ENCODE results near the gene LAMB1.

LAMB1 gene

DNA sequence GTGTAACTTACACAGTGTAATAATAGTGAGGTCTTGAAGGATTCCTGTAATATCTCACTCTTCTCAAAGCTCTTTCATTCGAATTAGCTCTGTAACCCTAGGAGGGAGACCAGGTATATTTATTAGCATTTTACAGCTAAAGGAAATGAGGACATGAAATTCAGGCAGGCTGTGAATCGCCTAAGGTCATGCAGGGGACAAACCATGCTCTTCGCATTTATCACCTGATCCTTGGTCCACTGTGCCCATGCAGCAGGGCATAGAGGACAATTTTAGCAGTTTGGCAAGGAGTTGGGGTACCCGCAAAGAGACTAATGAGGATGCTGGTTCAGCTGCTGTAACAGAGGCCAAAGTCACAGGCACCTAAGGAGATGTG, 14.8 kb upstream of the LAMB1 start:
- DNase-seq (ENCODE audit: low spot score), result no peak

DNA sequence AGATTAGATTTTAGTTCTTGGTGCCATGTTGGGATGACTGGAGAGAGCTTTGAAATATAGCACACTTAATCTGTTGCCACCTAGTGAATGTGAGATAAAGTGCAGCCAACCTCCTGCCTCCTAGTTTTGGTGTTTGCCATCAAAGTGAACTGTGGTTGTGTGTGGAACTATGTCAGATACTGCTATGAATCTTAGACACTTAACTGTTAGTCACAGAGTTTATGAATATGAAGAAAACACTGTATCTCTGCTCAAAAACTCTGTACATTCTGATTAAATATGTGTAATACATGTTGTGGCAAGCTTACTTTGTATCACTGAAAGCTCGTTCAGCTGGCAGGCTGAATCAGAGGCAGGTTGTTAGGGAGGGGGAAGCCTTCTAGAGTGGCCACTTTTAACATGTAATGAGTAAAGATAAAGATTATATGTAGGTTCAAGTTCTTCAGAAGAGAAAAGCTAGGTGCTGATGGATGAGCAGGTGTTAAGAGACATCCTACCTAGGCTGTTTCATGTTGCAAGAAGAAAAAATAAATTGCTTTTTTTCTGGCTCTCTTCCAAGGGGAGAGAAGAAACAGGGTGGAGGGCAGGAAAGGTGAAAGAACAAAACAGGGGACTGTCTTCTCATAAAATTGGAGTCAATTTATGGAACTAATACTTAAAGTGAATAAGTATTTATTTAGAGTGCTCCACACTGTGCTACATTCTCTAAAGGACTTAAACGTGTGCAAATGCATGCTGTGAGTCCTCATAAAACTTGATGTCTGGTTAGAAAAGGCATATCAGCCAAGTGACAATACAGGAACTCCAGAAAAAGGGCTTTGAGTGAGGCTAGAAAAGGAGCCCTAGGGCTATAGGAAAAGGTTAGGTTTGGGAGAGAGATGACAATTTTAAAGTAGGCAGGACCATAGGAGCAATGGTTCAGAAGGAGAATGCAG, 14.1 kb upstream of the LAMB1 start:
- DNase-seq (ENCODE audit: low spot score), result no peak

GRCh38 chr7:108015740-108016139, 12.8 kb upstream of the LAMB1 start:
- no peak for DNase-seq (ENCODE audit: low spot score)

DNA sequence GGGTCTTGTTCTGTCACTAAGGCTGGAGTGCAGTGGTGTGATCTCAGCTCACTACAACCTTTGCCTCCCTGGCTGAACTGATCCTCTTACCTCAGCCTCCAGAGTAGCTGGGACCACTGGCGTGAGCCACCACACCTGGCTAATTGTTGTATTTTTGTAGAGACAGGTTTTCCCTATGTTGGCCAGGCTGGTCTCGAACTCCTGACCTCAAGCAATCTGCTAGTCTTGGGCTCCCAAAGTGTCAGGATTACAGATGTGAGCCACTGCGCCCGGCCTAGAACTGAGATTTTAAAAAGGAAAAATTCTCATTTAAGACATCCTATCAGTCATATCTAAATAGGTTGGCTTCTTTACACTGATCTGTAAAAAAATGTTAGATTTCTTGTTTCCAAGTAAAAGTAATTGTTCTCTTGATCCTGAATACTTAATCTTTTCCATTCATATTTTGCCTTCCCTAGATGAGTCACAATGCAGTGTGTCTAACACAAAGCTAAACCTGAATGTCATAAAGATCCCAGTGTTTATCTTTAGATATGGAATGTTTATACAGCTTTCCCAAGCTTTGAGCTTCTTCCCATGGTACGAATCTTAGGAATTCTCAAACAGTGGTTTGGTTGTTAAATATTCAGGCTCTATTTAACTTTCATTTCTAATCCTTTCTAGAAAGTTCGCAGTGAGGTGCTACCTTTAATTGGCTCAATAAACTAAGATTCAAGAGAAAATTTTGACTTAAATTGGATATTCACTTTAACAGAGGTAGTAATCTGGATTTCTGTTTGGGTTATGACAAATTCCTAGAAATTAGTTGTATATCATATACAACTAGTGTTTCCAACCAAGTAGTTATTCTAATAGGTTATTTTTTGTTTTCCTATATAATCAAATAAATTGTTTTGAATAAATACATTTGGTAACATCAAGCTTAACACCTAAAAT, 12.1 kb upstream of the LAMB1 start:
- DNase-seq (ENCODE audit: low spot score), result no peak

- DNase-seq (ENCODE audit: low spot score), result no peak
These were observed 11.3 kb upstream of the LAMB1 start for GRCh38 chr7:108014215-108014614.

DNA sequence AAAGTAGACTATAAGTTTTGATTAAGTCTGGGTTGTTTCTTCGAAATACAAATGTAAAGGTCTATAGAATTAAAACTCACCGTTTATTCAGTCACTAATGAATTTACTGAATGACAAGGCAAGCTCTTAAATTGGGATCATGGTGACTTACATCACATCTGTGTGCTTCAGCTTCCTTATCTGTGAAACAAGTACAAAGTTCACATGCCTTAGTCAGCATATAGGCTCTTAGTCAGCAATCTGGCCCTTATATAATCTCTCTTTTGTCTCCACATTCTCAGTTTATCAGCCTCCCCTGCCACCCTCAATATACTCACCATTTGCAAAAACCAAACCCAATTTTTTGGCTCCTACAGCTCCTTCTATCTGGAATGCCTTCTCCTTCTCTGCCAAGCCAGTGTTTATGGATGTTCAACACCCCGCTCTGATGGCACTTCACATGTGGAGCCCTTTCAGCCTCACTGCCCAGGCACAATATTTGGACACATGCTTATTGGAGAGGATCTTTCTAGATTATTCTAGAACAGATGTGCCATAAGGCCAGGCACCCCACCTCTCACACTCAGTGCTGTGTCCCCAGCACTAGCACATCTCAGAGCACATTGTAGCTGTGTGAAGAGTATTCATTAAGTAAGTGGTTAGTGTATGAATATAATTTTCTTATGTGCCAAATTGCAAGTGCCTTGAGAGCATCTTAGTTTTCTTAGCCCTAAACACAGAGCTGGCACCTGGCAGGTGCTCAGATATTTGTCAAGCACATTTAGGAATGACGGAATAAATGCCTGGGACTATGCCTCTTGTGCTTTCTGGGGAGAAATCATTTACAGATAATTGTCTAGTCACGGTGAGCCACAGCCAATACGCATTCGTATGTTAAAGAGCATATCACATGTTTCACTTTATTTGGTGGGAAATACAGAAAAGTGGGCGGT, 9.8 kb upstream of the LAMB1 start:
- no peak for DNase-seq (ENCODE audit: low spot score)

DNA sequence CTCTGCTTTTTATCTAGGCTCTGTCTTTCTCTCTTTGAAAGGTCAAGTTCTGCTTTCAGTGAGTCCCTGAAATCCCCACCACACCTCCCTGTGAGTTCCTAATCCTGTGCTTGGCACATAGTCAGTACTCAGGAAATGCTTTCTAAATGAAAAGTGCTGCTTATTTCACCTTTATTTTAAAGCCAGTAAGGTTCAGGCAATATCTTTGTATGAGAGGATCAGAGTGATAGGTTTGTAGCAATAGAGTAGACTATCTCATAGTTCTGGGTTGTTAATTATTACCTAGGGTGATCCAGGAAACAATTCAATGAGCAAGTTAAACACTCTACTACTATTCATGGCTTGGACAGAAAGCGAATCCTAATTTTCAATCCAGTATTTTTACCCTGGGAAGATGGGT, 7.4 kb upstream of the LAMB1 start:
- DNase-seq (ENCODE audit: low spot score), result no peak

GRCh38 chr7:108009873-108010272, 6.9 kb upstream of the LAMB1 start:
- DNase-seq (ENCODE audit: low spot score), result no peak

GRCh38 chr7:108008827-108009226, 5.9 kb upstream of the LAMB1 start:
- no peak for DNase-seq (ENCODE audit: low spot score)

DNA sequence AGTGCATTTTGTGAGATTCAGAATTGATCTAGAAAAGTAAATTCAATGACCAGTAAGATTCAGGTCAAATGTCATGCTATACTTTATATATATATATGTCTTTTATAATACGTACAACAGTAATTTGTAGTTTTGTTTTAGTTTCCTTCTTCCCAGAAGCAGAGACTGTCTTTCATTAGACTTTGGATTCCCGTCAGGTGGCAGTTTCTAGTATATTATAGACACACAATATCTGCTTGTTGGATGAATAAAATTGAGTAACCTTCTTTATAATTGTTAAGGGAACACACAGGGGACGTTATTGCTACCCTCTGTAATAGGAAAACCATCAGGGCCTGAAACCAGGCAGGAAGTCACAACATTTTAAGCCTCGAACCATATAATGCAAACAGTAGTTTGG, 5.3 kb upstream of the LAMB1 start:
- DNase-seq (ENCODE audit: low spot score), result no peak

GRCh38 chr7:108007762-108008161, 4.8 kb upstream of the LAMB1 start:
- no peak for DNase-seq (ENCODE audit: low spot score)

DNA sequence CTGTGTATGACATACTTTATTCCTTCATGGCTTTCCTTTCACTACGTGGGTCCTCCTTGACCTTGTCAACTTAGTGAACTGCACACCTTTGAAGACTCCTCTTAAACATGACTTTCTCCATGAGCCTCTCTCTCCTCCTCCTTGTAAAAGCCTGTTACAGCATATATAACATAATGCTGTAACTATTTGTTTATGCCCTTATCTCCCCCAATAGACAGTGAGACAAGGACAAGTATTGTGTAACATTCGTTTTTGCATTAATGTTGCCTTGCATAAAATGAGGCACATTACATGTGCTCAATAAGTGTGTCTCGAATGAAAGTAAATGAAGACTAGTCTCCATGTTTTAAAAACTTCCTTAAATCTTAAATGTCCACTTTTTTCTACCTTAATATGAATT, 4.3 kb upstream of the LAMB1 start:
- DNase-seq (ENCODE audit: low spot score), result no peak

GRCh38 chr7:108004220-108005142, 1.5 kb upstream of the LAMB1 start:
- DNase-seq (ENCODE audit: low spot score), result no peak

GRCh38 chr7:108003599-108003935, 606 bp upstream of the LAMB1 start:
- no peak for DNase-seq (ENCODE audit: low spot score)

DNA sequence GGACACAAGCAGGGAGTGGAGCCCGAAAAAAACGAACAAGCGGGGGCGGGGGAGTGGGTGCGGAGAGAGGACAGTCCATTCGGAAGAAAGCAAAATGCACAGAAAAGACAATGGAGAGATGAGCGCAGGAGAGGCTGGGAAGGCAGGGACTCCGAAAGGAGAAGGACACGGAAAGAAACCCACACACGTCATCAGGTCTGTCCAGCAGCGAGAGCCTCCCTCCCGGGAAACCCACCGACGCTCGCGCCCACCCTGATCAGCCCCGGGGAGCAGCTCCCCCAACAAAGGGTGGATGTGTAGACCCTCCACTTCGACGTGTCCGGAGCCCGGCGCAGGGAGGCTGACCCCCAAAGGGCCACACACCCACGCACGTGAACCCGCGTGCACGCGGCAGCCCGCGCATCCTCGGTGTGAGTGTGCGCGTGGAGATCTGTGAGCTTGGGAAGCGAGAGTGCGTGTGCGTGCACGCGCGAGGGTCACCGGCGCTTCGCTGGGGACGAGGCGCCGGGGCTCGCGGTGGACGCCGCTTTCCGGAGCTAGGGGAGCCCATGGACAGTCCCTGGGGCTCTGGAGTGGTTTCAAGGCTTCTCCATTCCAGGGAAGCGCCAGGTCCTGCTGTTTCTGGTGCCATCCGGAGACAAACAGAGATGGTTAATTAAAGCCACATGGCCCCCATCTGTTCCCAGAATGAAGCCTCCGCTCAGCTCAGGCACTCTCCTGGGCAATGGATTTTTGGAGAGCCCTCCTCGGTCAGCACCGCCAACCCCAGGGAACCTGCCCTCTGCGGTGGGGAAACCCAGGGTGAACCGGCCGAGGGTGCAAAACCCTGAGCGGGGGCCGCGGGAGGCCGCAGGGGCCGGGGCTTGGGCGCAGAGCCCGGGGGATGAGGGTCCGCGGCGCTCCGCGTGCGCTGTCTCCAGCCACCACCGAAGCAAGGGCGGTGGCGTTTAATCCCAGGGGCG, 916 bp downstream of the LAMB1 start:
- no peak for DNase-seq (ENCODE audit: low spot score)

DNA sequence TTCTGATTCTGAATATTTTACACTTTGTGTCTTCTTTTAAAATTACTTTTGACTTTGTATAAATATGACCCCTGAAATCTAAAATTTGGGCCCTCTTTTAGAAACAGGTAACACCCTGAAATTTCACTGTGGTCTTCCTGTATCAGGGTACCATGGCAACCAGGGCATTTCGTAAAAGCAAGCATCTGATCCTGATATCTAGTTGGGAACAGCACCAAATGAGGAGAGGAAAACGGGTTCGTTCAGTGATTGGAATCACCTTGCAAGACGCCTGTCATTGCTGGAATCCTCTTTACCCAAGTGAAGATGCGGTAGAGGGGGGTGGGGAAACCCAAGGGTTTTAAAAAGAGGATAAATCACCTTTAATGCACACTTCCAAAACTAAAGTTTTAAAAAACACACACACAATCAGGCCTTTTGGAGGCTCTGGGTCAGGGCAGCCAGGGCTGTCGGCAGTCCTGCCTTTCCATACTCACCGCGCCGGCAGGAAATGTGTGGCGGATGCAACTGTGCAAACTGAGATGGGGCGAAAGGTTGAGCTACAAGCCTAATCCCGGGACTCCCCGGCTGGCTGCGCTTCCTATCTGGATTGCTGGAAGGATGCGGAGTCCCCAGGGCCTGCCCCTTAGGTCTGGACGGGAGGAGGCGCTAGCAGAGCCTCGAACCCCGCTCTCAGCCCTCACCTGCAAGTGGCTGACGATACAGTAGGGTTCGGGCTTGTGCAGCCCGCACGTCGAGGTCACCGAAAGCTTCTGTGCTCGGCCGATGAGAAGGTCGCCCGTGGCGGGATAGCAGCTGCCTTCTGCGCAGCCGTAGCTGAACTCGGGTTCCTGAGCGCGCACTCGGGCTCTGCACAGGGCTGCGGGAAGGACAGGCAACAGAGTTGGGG, 1.8 kb downstream of the LAMB1 start:
- DNase-seq (ENCODE audit: low spot score), result no peak

DNA sequence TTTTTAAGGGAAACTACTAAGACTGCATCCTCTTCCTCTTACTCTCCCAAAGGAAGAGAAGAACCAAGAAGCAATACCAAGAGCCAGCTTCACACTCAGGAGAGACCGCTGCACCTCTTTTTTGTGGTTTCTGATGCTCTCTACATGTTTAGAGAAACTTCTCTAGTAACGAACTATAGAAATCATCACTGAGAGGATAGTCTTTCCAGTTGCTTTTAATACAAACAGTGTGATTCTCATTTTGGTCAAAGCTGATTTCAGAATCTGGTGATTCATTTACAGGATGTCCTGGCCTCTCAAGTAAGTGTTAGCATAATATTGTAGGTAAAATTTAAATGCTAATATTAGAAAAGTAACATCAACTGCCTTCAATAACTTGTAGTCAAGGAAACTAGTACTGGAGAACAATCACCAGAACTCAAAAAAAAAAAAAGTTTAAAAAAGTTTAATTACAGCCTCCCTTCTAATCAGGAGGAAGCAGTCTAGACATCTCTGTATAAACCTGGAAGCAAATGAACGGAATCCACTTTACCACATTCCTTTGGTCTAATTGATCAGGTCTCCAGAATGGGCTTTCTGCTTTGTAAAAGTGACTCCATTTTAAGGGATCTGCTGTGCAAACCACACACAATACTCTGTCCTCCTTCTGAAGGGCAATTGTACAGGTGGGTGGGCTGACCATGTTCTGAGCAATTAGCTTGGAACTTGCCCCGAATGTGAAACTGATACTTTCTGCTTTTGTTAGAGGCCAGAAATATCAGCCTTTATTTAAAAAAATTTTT, 3.0 kb downstream of the LAMB1 start:
- no peak for DNase-seq (ENCODE audit: low spot score)

Data from globus pallidus (tissue), 1 donor.